DOHH2 (cell line): ENCODE results near the gene CLCN4.

Source experiments
- H3F3A ChIP-seq: fragments of 200-600 bp; sonication (generic), shearing (Covaris generic); 2 replicates; pipeline ENCODE4 v1.6.0; 2016; ENCODE audit warnings: antibody characterized with exemption, mild to moderate bottlenecking; ENCODE audit not compliant: control insufficient read depth, insufficient read depth
- H3K27ac ChIP-seq: fragments of 200-600 bp; sonication (generic); 2 replicates; pipeline ENCODE4 v1.5.1; 2014; ENCODE audit warnings: low read depth, mild to moderate bottlenecking, low read length, moderate library complexity
- H3K27me3 ChIP-seq: fragments of 200-600 bp; sonication (generic); 2 replicates; pipeline ENCODE4 v1.6.1; 2014; ENCODE audit warnings: mild to moderate bottlenecking, low read length, mixed read lengths; ENCODE audit not compliant: control insufficient read depth
- H3K36me3 ChIP-seq: fragments of 200-600 bp; sonication (generic); 2 replicates; pipeline ENCODE4 v1.6.1; 2014; ENCODE audit warnings: mild to moderate bottlenecking, low read length, moderate library complexity, mixed read lengths; ENCODE audit not compliant: control insufficient read depth
- H3K4me1 ChIP-seq: fragments of 200-600 bp; sonication (generic); 2 replicates; pipeline ENCODE4 v1.6.1; 2014; ENCODE audit warnings: mild to moderate bottlenecking, low read length, mixed read lengths; ENCODE audit not compliant: control insufficient read depth
- H3K4me2 ChIP-seq: fragments of 200-600 bp; sonication (generic); 2 replicates; pipeline ENCODE4 v1.6.0; 2014; ENCODE audit warnings: mild to moderate bottlenecking, low read length, moderate library complexity
- H3K4me3 ChIP-seq: fragments of 200-600 bp; sonication (generic); 2 replicates; pipeline ENCODE4 v1.5.1; 2014; ENCODE audit warnings: mild to moderate bottlenecking, low read length, mixed read lengths
- H3K79me2 ChIP-seq: fragments of 200-600 bp; sonication (generic); 2 replicates; pipeline ENCODE4 v1.6.1; 2014; ENCODE audit warnings: mild to moderate bottlenecking, low read length, mixed read lengths; ENCODE audit not compliant: control insufficient read depth
- H3K9me2 ChIP-seq: fragments of 200-600 bp; sonication (generic); replicated peaks from 2 replicates; pipeline ENCODE4 v1.6.1; 2014; ENCODE audit warnings: mild to moderate bottlenecking, low read length, mixed read lengths; ENCODE audit not compliant: control insufficient read depth
- H3K9me3 ChIP-seq: fragments of 200-600 bp; sonication (generic); 2 replicates; pipeline ENCODE4 v1.6.1; 2014; ENCODE audit warnings: antibody characterized with exemption, low read length, mixed read lengths; ENCODE audit not compliant: control insufficient read depth, insufficient read depth
- H4K20me1 ChIP-seq: fragments of 200-600 bp; sonication (generic); 2 replicates; pipeline ENCODE4 v1.6.0; 2014; ENCODE audit warnings: low read depth, mild to moderate bottlenecking, antibody characterized with exemption, low read length, moderate library complexity; ENCODE audit not compliant: control insufficient read depth, insufficient read depth
- EZH2phosphoT487 ChIP-seq: fragments of 200-600 bp; sonication (generic); IDR thresholded peaks from 2 replicates; pipeline ENCODE4 v1.6.1; 2017; ENCODE audit warnings: borderline replicate concordance, mild to moderate bottlenecking, antibody characterized with exemption, low read length, moderate library complexity, mixed read lengths
- TF ChIP-seq, protein P1 (sequence below): fragments of 200-600 bp; sonication (generic); IDR thresholded peaks from one replicate; pipeline ENCODE4 v1.5.1; 2014; ENCODE audit warnings: antibody characterized with exemption, mild to moderate bottlenecking, low read depth, low read length; ENCODE audit not compliant: poor library complexity, severe bottlenecking

Gene CLCN4

DNA sequence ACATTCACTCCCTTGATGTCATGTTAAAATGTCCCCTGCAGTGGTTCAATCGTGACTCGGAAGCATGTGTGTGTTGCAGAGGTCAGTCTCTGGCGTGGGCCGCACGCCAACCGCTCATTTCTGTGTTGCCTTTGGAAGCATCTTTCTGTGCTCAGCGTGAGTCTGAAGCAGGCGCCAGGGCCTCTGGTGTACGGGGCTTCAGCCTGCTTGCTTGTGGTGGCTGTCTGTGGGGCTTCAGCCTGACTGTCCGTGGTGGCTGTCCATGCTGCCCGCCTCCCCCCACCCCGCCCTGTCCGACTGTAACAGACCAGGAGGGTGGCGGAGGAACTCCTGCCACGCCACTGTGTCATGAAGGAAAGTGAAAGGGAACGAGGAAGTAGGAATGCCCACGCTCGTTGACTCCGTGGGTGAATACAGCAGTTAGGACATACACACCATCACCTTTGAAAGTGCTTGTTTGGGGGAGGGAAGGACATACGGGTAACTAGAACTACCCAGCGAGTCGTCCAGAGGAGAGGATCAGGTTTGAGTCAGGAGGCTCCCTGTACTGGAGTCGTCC, 14.7 kb upstream of the CLCN4 start:
- no peak overlapping the region for H3K4me2 ChIP-seq
- H3F3A ChIP-seq = no peaks in the 10 kb centered on the region
- TF ChIP-seq, protein P1, sequence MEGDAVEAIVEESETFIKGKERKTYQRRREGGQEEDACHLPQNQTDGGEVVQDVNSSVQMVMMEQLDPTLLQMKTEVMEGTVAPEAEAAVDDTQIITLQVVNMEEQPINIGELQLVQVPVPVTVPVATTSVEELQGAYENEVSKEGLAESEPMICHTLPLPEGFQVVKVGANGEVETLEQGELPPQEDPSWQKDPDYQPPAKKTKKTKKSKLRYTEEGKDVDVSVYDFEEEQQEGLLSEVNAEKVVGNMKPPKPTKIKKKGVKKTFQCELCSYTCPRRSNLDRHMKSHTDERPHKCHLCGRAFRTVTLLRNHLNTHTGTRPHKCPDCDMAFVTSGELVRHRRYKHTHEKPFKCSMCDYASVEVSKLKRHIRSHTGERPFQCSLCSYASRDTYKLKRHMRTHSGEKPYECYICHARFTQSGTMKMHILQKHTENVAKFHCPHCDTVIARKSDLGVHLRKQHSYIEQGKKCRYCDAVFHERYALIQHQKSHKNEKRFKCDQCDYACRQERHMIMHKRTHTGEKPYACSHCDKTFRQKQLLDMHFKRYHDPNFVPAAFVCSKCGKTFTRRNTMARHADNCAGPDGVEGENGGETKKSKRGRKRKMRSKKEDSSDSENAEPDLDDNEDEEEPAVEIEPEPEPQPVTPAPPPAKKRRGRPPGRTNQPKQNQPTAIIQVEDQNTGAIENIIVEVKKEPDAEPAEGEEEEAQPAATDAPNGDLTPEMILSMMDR = no peak
- TF ChIP-seq EZH2phosphoT487 = no peak
- no peaks in the 10 kb centered on the region for H4K20me1 ChIP-seq
- H3K4me1 ChIP-seq = no peaks in the 10 kb centered on the region
- H3K79me2 ChIP-seq = no peaks in the 10 kb centered on the region
- no peaks in the 10 kb centered on the region for H3K9me2 ChIP-seq
- no peak overlapping the region for H3K4me3 ChIP-seq
- no peaks in the 10 kb centered on the region for H3K9me3 ChIP-seq
- H3K27me3 ChIP-seq = no peaks in the 10 kb centered on the region
- H3K36me3 ChIP-seq = peaks cover 28% of the 10 kb centered on the region
- no peak overlapping the region for H3K27ac ChIP-seq

DNA sequence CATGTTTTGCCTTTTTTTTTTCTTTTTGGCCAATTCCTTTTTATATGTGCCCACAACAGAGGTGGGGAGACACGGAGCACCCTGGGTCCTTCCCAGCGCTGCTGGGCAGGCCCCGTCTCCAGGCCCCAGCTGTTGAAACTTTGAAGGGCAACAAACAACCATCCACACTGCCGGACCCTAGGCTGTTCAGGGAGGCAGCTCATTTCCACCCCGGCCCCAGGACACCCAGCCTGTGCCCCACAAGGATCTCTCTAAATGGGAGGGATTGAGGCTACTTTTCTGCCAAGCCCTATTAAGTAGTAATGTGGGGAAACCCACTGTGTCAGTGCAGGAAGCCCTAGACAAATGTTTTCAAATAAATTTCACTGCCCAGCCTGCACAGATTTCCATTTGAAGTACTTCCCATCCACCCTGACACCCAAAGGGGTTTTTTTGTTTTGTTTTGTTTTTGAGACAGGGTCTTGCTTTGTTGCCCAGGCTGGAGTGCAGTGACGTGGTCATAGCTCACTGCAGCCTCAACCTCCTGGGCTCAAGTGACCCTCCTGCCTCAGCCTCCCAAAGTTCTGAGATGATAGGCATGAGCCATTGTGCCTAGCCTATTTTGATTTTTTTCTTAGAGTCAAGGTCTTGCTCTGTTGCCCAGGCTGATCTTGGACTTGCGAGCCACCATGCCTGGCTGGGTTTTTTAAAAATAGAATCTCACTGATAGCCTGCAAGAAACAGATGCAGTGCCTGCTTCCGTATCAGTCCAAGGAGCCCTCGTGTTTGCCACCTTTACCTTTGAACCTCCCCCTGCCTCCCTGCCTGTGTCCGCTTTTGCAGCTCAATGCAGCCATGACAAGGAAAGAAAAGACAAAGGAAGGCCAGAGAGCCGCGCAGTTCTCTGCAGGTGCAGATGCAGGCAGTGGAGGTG, 13.4 kb upstream of the CLCN4 start:
- H3K9me3 ChIP-seq = no peaks in the 10 kb centered on the region
- peaks cover 19% of the 10 kb centered on the region; the same call in 1 of the 2 replicates for H3K36me3 ChIP-seq
- no peak overlapping the region for H3K27ac ChIP-seq
- H3K4me3 ChIP-seq = no peak overlapping the region
- H3K4me2 ChIP-seq = no peak overlapping the region
- no peaks in the 10 kb centered on the region for H3F3A ChIP-seq
- H3K9me2 ChIP-seq = no peaks in the 10 kb centered on the region
- H3K4me1 ChIP-seq = no peaks in the 10 kb centered on the region
- H3K27me3 ChIP-seq = no peaks in the 10 kb centered on the region
- TF ChIP-seq, protein P1 = no peak
- TF ChIP-seq EZH2phosphoT487 = no peak
- H4K20me1 ChIP-seq = no peaks in the 10 kb centered on the region
- no peaks in the 10 kb centered on the region for H3K79me2 ChIP-seq

DNA sequence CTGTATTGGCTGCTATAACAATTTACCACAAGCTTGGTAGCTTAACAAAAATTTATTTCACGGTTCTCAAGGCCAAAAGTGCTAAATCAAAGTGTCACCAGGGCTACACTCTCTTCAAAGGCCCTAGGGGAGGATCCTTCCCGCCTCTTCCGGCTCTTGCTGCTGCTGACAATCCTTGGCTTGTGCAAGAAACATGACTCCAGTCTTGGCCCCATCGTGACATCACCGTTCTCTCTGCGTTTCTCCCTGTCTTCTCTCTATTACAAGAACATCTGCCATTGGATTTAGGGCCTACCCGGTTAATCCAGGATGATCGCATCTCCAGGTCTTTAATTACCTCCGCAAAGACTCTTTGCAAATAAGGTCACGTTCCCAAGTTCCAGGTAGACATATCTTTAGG, 10.4 kb upstream of the CLCN4 start:
- Histone ChIP-seq H4K20me1 (no peaks in the 10 kb centered on the region), H3K27ac (no peak overlapping the region), H3K79me2 (no peaks in the 10 kb centered on the region), H3K27me3 (no peaks in the 10 kb centered on the region), H3K9me3 (no peaks in the 10 kb centered on the region), H3K4me2 (no peak overlapping the region), H3K4me1 (no peaks in the 10 kb centered on the region), H3K9me2 (no peaks in the 10 kb centered on the region), H3F3A (no peaks in the 10 kb centered on the region), H3K36me3 (peaks cover 6% of the 10 kb centered on the region; the same call in 1 of the 2 replicates), H3K4me3 (no peak overlapping the region)
- TF ChIP-seq EZH2phosphoT487 = no peak

DNA sequence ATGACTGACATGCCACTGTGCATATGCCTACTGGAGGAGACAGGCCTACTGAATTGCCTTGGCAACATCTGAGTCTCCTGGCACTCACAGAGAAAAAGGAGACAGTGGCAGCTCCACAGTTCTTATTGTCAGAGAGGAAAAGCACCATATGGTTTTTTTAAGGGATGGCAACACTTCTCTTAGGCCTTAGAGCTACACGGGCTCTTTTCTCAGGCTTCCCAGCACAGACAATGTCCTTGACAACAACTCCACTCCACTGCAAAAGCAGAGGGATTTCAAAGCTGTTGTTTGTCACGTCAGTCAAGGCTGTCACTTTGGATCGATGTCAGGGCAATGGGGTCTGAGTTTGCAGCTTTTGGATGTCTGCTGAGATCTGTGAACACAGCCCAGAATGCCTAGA, 4.7 kb upstream of the CLCN4 start:
- no peak for TF ChIP-seq EZH2phosphoT487
- TF ChIP-seq, protein P1 = no peak

More for the DNA sequence above, 4.7 kb upstream of the CLCN4 start:
- no peak overlapping the region for H3K27ac ChIP-seq
- no peak overlapping the region for H3K4me3 ChIP-seq
- no peaks in the 10 kb centered on the region for H3K79me2 ChIP-seq
- H3K4me2 ChIP-seq = no peak overlapping the region
- no peaks in the 10 kb centered on the region for H3K9me3 ChIP-seq
- H3K9me2 ChIP-seq = no peaks in the 10 kb centered on the region
- H3K27me3 ChIP-seq = peaks cover 6% of the 10 kb centered on the region
- peaks cover 25% of the 10 kb centered on the region for H3K4me1 ChIP-seq
- no peaks in the 10 kb centered on the region for H3F3A ChIP-seq
- no peaks in the 10 kb centered on the region for H4K20me1 ChIP-seq
- H3K36me3 ChIP-seq = no peaks in the 10 kb centered on the region
